ENCODE data around the gene CFDP1. TPM values are rescaled to one million over a fixed set of nuclear protein-coding genes. Genes with fewer than 3 reads are reported as not detected.

The CFDP1 gene
- polyA plus RNA-seq (2013, experiment 1 of 2): 80.9 TPM
- 83.0 TPM for polyA plus RNA-seq (2013, experiment 2 of 2)

GRCh38 chr16:75432828-75433731 lies at the start of gene CFDP1:
TSS of gene CFDP1 (minus strand) at chr16:75433503. CDS start at chr16:75433352, 151 bp downstream.
- Histone ChIP-seq H3K9me3 (ENCODE audit: control insufficient read depth, low read length) (peaks cover 12% of the 10 kb centered on the region), H3K27ac (ENCODE audit: low read depth, low read length, severe bottlenecking) (peak within 1 kb of the TSS; percentile 97), H3K4me1 (ENCODE audit: control insufficient read depth, insufficient read depth, low read length, poor library complexity, severe bottlenecking) (no peaks in the 10 kb centered on the region), H3K4me3 (ENCODE audit: extremely low read depth, insufficient read depth, low read length, poor library complexity, severe bottlenecking) (peak within 1 kb of the TSS; percentile 92), H3K36me3 (ENCODE audit: control insufficient read depth, insufficient read depth, low read length) (peaks cover 21% of the 10 kb centered on the region)
- 0% methylated on average over 68 to 76 of the region's 85 CpGs for WGBS, 2 experiments (ENCODE audit: insufficient coverage in 2 of 2)

GRCh38 chr16:75482434-75483205 lies 49.3 kb upstream of the CFDP1 start:
- no peaks in the 10 kb centered on the region for H3K9me3 ChIP-seq (ENCODE audit: control insufficient read depth, low read length)
- 91 to 96% methylated on average over 11 to 12 of the region's 14 CpGs for WGBS, 2 experiments (ENCODE audit: insufficient coverage in 2 of 2)

GRCh38 chr16:75481475-75481874 lies 48.2 kb upstream of the CFDP1 start:
- Histone ChIP-seq H3K27ac (ENCODE audit: low read depth, low read length, severe bottlenecking) (no peak overlapping the region), H3K4me1 (ENCODE audit: control insufficient read depth, insufficient read depth, low read length, poor library complexity, severe bottlenecking) (no peaks in the 10 kb centered on the region), H3K4me3 (ENCODE audit: extremely low read depth, insufficient read depth, low read length, poor library complexity, severe bottlenecking) (no peak overlapping the region), H3K9me3 (ENCODE audit: control insufficient read depth, low read length) (no peaks in the 10 kb centered on the region), H3K36me3 (ENCODE audit: control insufficient read depth, insufficient read depth, low read length) (no peaks in the 10 kb centered on the region)
- 96 to 100% methylated on average over 4 of the region's 7 CpGs for WGBS, 2 experiments (ENCODE audit: insufficient coverage in 2 of 2)

More at GRCh38 chr16:75482434-75483205, 49.3 kb upstream of the CFDP1 start:
- Histone ChIP-seq H3K27ac (ENCODE audit: low read depth, low read length, severe bottlenecking) (no peak overlapping the region), H3K36me3 (ENCODE audit: control insufficient read depth, insufficient read depth, low read length) (no peaks in the 10 kb centered on the region), H3K4me1 (ENCODE audit: control insufficient read depth, insufficient read depth, low read length, poor library complexity, severe bottlenecking) (no peaks in the 10 kb centered on the region), H3K4me3 (ENCODE audit: extremely low read depth, insufficient read depth, low read length, poor library complexity, severe bottlenecking) (no peak overlapping the region)

- no peak overlapping the region for H3K4me3 ChIP-seq (ENCODE audit: extremely low read depth, insufficient read depth, low read length, poor library complexity, severe bottlenecking)
- 95 to 97% methylated on average over 44 to 47 of the region's 47 CpGs for WGBS, 2 experiments (ENCODE audit: insufficient coverage in 2 of 2)
These were observed 46.2 kb upstream of the CFDP1 start for GRCh38 chr16:75479421-75479990.

GRCh38 chr16:75478480-75479345 lies 45.4 kb upstream of the CFDP1 start:
- no peak overlapping the region for H3K27ac ChIP-seq (ENCODE audit: low read depth, low read length, severe bottlenecking)
- no peaks in the 10 kb centered on the region for H3K36me3 ChIP-seq (ENCODE audit: control insufficient read depth, insufficient read depth, low read length)
- H3K9me3 ChIP-seq (ENCODE audit: control insufficient read depth, low read length): no peaks in the 10 kb centered on the region
- 96% methylated on average over 63 to 74 of the region's 80 CpGs for WGBS, 2 experiments (ENCODE audit: insufficient coverage in 2 of 2)
- H3K4me3 ChIP-seq (ENCODE audit: extremely low read depth, insufficient read depth, low read length, poor library complexity, severe bottlenecking): no peak overlapping the region
- H3K4me1 ChIP-seq (ENCODE audit: control insufficient read depth, insufficient read depth, low read length, poor library complexity, severe bottlenecking): no peaks in the 10 kb centered on the region

More at GRCh38 chr16:75479421-75479990, 46.2 kb upstream of the CFDP1 start:
- H3K9me3 ChIP-seq (ENCODE audit: control insufficient read depth, low read length): no peaks in the 10 kb centered on the region
- H3K36me3 ChIP-seq (ENCODE audit: control insufficient read depth, insufficient read depth, low read length): no peaks in the 10 kb centered on the region
- H3K4me1 ChIP-seq (ENCODE audit: control insufficient read depth, insufficient read depth, low read length, poor library complexity, severe bottlenecking): no peaks in the 10 kb centered on the region
- H3K27ac ChIP-seq (ENCODE audit: low read depth, low read length, severe bottlenecking): no peak overlapping the region

GRCh38 chr16:75477680-75478473 lies 44.6 kb upstream of the CFDP1 start:
- Histone ChIP-seq H3K9me3 (ENCODE audit: control insufficient read depth, low read length) (no peaks in the 10 kb centered on the region), H3K4me1 (ENCODE audit: control insufficient read depth, insufficient read depth, low read length, poor library complexity, severe bottlenecking) (no peaks in the 10 kb centered on the region), H3K4me3 (ENCODE audit: extremely low read depth, insufficient read depth, low read length, poor library complexity, severe bottlenecking) (no peak overlapping the region), H3K36me3 (ENCODE audit: control insufficient read depth, insufficient read depth, low read length) (no peaks in the 10 kb centered on the region), H3K27ac (ENCODE audit: low read depth, low read length, severe bottlenecking) (no peak overlapping the region)
- 96 to 98% methylated on average over 3 of the region's 4 CpGs for WGBS, 2 experiments (ENCODE audit: insufficient coverage in 2 of 2)

- Histone ChIP-seq H3K27ac (ENCODE audit: low read depth, low read length, severe bottlenecking) (no peak overlapping the region), H3K9me3 (ENCODE audit: control insufficient read depth, low read length) (no peaks in the 10 kb centered on the region), H3K36me3 (ENCODE audit: control insufficient read depth, insufficient read depth, low read length) (no peaks in the 10 kb centered on the region), H3K4me1 (ENCODE audit: control insufficient read depth, insufficient read depth, low read length, poor library complexity, severe bottlenecking) (no peaks in the 10 kb centered on the region), H3K4me3 (ENCODE audit: extremely low read depth, insufficient read depth, low read length, poor library complexity, severe bottlenecking) (no peak overlapping the region)
- 91 to 93% methylated on average over 5 to 8 of the region's 8 CpGs for WGBS, 2 experiments (ENCODE audit: insufficient coverage in 2 of 2)
These were observed 43.5 kb upstream of the CFDP1 start for GRCh38 chr16:75476817-75477216.

- 95 to 100% methylated on average over 2 of the region's 2 CpGs for WGBS, 2 experiments (ENCODE audit: insufficient coverage in 2 of 2)
These were observed 42.1 kb upstream of the CFDP1 start for GRCh38 chr16:75475420-75475847.

GRCh38 chr16:75472908-75473877 lies 39.9 kb upstream of the CFDP1 start:
- no peaks in the 10 kb centered on the region for H3K36me3 ChIP-seq (ENCODE audit: control insufficient read depth, insufficient read depth, low read length)
- no peak overlapping the region for H3K4me3 ChIP-seq (ENCODE audit: extremely low read depth, insufficient read depth, low read length, poor library complexity, severe bottlenecking)
- H3K4me1 ChIP-seq (ENCODE audit: control insufficient read depth, insufficient read depth, low read length, poor library complexity, severe bottlenecking): no peaks in the 10 kb centered on the region
- no peaks in the 10 kb centered on the region for H3K9me3 ChIP-seq (ENCODE audit: control insufficient read depth, low read length)
- no peak overlapping the region for H3K27ac ChIP-seq (ENCODE audit: low read depth, low read length, severe bottlenecking)
- 95 to 96% methylated on average over 15 of the region's 17 CpGs for WGBS, 2 experiments (ENCODE audit: insufficient coverage in 2 of 2)

More at GRCh38 chr16:75475420-75475847, 42.1 kb upstream of the CFDP1 start:
- no peaks in the 10 kb centered on the region for H3K9me3 ChIP-seq (ENCODE audit: control insufficient read depth, low read length)
- H3K27ac ChIP-seq (ENCODE audit: low read depth, low read length, severe bottlenecking): no peak overlapping the region
- H3K4me3 ChIP-seq (ENCODE audit: extremely low read depth, insufficient read depth, low read length, poor library complexity, severe bottlenecking): no peak overlapping the region
- H3K4me1 ChIP-seq (ENCODE audit: control insufficient read depth, insufficient read depth, low read length, poor library complexity, severe bottlenecking): no peaks in the 10 kb centered on the region
- H3K36me3 ChIP-seq (ENCODE audit: control insufficient read depth, insufficient read depth, low read length): no peaks in the 10 kb centered on the region

All from mesodermal cell (in vitro differentiated cells).